Adipocyte (in vitro differentiated cells): Measurements from ENCODE around the gene SYNGR3.

Experiments
- DNase-seq: peaks from one replicate; pipeline ENCODE4 v3.0.0-alpha.2; 2015; ENCODE audit warnings: low read depth
- H3K27me3 ChIP-seq: replicated peaks from 2 replicates; pipeline ENCODE4 v1.7.0; 2013; ENCODE audit warnings: mild to moderate bottlenecking, low read length, moderate library complexity; ENCODE audit not compliant: control insufficient read depth, insufficient read depth
- H3K36me3 ChIP-seq: 2 replicates; pipeline ENCODE4 v1.7.0; 2013; ENCODE audit warnings: low read length, mild to moderate bottlenecking, moderate library complexity; ENCODE audit not compliant: control insufficient read depth, insufficient read depth, severe bottlenecking
- H3K4me1 ChIP-seq: 2 replicates; pipeline ENCODE4 v1.7.0; 2013; ENCODE audit warnings: mild to moderate bottlenecking, low read length, moderate library complexity; ENCODE audit not compliant: control insufficient read depth, insufficient read depth
- H3K4me3 ChIP-seq: 2 replicates; pipeline ENCODE4 v1.7.0; 2013; ENCODE audit warnings: mild to moderate bottlenecking, low read length, moderate library complexity
- H3K9ac ChIP-seq: 2 replicates; pipeline ENCODE4 v1.7.0; 2013; ENCODE audit warnings: mild to moderate bottlenecking, low read length, moderate library complexity
- H3K9me3 ChIP-seq: 2 replicates; pipeline ENCODE4 v1.7.0; 2013; ENCODE audit warnings: mild to moderate bottlenecking, low read length, moderate library complexity; ENCODE audit not compliant: control insufficient read depth

SYNGR3 gene

GRCh38 chr16:1974157-1975070 lies 15.4 kb upstream of the SYNGR3 start:
- Histone ChIP-seq H3K4me3 (no peak overlapping the region), H3K4me1 (peaks cover 12% of the 10 kb centered on the region), H3K27me3 (no peaks in the 10 kb centered on the region), H3K36me3 (peaks cover 46% of the 10 kb centered on the region), H3K9me3 (no peaks in the 10 kb centered on the region), H3K9ac (no peak overlapping the region)
- no peak for DNase-seq

DNA sequence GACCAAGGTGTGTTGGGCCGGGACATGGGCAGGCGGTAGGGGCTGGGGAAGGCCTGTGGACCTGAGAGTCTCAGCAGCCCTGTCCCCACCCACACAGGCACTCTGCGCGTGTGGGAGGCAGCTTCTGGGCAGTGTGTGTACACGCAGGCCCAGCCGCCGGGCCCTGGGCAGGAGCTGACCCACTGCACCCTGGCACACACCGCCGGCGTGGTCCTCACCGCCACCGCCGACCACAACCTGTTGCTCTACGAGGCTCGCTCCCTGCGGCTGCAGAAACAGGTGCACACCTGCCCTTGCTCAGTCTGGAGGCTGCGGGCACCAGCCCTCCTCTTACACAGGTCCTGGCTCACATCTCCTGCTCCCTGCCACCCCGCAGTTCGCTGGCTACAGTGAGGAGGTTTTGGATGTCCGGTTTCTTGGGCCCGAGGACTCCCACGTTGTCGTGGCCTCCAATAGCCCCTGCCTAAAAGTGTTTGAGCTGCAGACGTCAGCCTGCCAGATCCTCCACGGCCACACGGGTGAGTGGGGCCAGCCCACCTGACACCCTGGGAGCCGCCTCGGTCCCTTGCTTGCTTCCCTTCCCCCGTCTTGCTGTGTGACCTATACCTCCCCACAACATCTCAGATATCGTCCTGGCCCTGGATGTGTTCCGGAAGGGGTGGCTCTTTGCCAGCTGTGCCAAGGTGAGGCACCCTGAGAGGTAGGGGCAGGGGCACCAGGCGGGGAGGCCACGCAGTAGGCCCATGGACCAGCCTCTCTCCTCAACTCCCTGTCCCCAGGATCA lies 14.1 kb upstream of the SYNGR3 start:
- peaks cover 46% of the 10 kb centered on the region for H3K36me3 ChIP-seq
- DNase-seq: no peak
- no peak overlapping the region for H3K4me3 ChIP-seq
- no peak overlapping the region for H3K9ac ChIP-seq
- peaks cover 16% of the 10 kb centered on the region for H3K4me1 ChIP-seq
- H3K27me3 ChIP-seq: peaks cover 2% of the 10 kb centered on the region
- H3K9me3 ChIP-seq: no peaks in the 10 kb centered on the region

DNA sequence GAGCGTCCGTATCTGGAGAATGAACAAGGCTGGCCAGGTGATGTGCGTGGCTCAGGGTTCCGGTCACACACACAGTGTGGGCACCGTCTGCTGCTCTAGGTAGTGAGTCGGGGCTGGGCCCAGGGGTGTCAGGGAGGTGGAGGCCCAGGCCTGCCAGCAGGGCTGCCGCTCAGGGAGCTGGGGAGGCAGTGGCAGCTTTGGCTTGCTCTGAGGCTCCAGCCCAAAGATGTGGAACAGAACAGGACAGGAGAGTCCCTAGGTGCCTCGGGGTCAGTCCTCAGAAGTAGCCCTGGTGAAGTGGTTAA lies 13.6 kb upstream of the SYNGR3 start:
- Histone ChIP-seq H3K4me1 (peaks cover 10% of the 10 kb centered on the region), H3K27me3 (peaks cover 6% of the 10 kb centered on the region), H3K9ac (no peak overlapping the region), H3K36me3 (peaks cover 46% of the 10 kb centered on the region), H3K9me3 (no peaks in the 10 kb centered on the region), H3K4me3 (no peak overlapping the region)
- DNase-seq: no peak

DNA sequence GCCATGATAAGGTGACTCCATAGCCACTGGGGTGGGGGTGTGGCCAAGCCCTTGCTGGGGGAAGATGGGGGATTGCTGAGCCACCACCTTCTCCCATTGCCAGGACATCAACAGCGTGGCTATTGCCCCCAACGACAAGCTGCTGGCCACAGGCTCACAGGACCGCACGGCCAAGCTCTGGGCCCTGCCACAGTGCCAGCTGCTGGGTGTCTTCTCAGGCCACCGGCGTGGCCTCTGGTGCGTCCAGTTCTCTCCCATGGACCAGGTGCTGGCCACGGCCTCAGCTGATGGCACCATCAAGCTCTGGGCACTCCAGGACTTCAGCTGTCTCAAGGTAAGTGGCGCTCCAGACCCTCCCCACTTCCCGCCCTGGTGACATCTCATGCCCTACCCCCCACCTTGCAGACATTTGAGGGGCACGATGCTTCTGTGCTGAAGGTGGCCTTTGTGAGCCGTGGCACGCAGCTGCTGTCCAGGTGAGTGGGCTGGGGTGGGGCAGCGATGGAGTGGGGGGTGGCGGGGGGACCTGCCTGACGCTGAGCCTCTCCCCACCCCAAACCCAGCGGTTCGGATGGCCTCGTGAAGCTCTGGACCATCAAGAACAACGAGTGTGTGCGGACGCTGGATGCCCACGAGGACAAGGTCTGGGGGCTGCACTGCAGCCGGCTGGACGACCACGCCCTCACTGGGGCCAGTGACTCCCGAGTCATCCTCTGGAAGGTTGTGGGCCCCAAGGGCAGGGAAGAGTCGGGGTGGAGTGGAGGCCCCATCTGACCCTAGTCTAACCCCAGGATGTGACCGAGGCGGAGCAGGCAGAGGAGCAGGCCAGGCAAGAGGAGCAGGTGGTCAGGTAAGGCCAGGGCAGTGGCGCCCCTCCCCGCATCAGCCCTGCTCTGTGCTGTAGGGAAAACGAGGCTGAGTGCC lies 12.6 kb upstream of the SYNGR3 start:
- Histone ChIP-seq H3K27me3 (peaks cover 6% of the 10 kb centered on the region), H3K9me3 (no peaks in the 10 kb centered on the region), H3K4me1 (peaks cover 8% of the 10 kb centered on the region), H3K9ac (no peak overlapping the region), H3K36me3 (peaks cover 46% of the 10 kb centered on the region), H3K4me3 (no peak overlapping the region)
- no peak for DNase-seq

DNA sequence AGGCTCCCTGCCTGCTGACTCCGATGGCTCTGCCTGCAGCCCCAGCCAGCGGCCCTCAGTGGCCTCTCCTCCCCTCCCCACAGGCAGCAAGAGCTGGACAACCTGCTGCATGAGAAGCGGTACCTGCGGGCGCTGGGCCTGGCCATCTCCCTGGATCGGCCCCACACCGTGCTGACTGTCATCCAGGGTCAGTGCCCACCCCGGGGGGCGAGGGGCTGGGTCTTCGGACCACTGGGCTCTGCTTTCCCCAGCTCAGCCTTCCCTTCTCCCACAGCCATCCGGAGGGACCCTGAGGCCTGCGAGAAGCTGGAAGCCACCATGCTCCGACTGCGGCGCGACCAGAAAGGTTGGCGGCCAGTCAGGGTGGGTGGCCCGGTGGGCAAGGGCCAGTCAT lies 11.9 kb upstream of the SYNGR3 start:
- Histone ChIP-seq H3K9me3 (no peaks in the 10 kb centered on the region), H3K4me3 (no peak overlapping the region), H3K36me3 (peaks cover 46% of the 10 kb centered on the region), H3K9ac (no peak overlapping the region), H3K27me3 (peaks cover 6% of the 10 kb centered on the region), H3K4me1 (peaks cover 5% of the 10 kb centered on the region)
- no peak for DNase-seq

- H3K4me1 ChIP-seq: peaks cover 4% of the 10 kb centered on the region
- DNase-seq: no peak
- H3K9ac ChIP-seq: no peak overlapping the region
- no peaks in the 10 kb centered on the region for H3K9me3 ChIP-seq
- H3K36me3 ChIP-seq: peaks cover 46% of the 10 kb centered on the region
- H3K27me3 ChIP-seq: peaks cover 6% of the 10 kb centered on the region
- H3K4me3 ChIP-seq: no peak overlapping the region
These were observed 11.2 kb upstream of the SYNGR3 start for GRCh38 chr16:1978476-1979120.

DNA sequence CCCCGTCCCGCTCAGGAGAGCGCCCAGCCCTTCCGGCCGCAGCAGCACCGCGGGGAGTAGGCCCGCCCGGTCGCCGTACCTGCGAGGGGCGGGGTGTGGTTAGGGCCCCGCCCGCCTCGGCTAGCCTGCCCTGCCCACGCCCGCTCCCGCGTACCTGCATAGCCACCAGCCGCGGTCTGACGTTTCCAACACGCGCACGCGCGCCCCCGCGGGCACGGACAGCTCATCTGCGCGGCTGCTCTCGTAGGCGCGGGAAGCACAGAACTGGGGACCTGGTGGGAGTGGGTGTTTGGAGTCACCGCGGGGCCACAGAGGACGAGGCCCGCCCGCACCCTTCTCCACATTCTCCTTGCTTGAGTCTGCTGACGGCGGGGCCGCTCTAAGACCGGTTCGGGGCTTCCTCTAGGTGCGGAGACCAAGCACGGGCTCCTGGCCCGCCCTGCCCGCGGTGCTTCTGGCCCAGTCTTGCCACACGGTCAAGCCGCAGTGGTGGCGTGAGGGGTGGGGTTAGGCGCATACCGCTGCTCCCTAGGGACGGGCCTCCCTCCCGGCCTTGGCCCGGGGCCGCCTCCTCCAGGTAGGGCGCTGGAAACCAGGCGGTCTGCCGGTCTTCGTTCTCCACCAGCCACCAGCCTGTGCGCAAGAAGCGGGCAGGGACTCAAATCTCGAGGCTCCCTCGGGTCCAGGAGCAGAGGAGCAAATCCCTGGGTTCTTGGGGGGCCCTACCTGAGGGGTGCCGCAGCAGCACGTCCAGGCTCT lies 10.3 kb upstream of the SYNGR3 start:
- Histone ChIP-seq H3K27me3 (peaks cover 6% of the 10 kb centered on the region), H3K4me1 (peaks cover 4% of the 10 kb centered on the region)
- DNase-seq: no peak

GRCh38 chr16:1980030-1980769 lies 9.6 kb upstream of the SYNGR3 start:
- no peak for DNase-seq
- Histone ChIP-seq H3K4me1 (peaks cover 11% of the 10 kb centered on the region), H3K4me3 (no peak overlapping the region), H3K9me3 (no peaks in the 10 kb centered on the region), H3K27me3 (peaks cover 6% of the 10 kb centered on the region), H3K9ac (no peak overlapping the region), H3K36me3 (peaks cover 36% of the 10 kb centered on the region)

More for the DNA sequence above, 10.3 kb upstream of the SYNGR3 start:
- Histone ChIP-seq H3K9me3 (no peaks in the 10 kb centered on the region), H3K9ac (no peak overlapping the region), H3K36me3 (peaks cover 43% of the 10 kb centered on the region), H3K4me3 (no peak overlapping the region)

DNA sequence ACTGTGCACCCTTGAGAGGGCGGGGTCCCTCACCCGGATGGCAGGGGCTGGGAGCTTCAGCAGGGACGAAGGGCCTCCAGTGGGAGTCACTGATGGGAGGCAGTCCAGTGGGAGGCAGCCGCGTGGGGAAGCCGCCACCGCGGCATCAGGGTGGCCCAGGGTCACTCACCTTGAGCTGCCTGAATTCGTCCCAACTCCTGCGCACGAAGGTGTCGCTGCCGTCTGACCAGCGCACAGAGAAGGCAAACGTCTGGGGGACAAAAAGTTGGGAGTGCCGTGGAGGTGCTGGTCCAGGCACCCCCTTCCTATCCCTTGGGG lies 9.0 kb upstream of the SYNGR3 start:
- no peak for DNase-seq
- Histone ChIP-seq H3K36me3 (peaks cover 31% of the 10 kb centered on the region), H3K27me3 (peaks cover 6% of the 10 kb centered on the region), H3K9me3 (no peaks in the 10 kb centered on the region), H3K4me3 (no peak overlapping the region), H3K9ac (no peak overlapping the region), H3K4me1 (peaks cover 15% of the 10 kb centered on the region)

- peaks cover 6% of the 10 kb centered on the region for H3K27me3 ChIP-seq
- H3K9ac ChIP-seq: no peak within 1 kb of the TSS
- H3K4me3 ChIP-seq: no peak within 1 kb of the TSS
- no peaks in the 10 kb centered on the region for H3K9me3 ChIP-seq
- peaks cover 31% of the 10 kb centered on the region for H3K36me3 ChIP-seq
- DNase-seq: no peak
- H3K4me1 ChIP-seq: peaks cover 15% of the 10 kb centered on the region
These were observed 8.4 kb upstream of the SYNGR3 start, which contains the start of gene NOXO1 for GRCh38 chr16:1981398-1981836. NOXO1 (minus strand) TSS chr16:1981469; CDS start chr16:1981179, 290 bp downstream.
